ENCODE data around the gene SDC3. TPM values are rescaled to one million over a fixed set of nuclear protein-coding genes. Genes with fewer than 3 reads are reported as not detected.

SDC3 gene
- total RNA-seq, 1 donor from 2014 or later = 0.71 TPM

GRCh38 chr1:30876451-30877204 lies 31.9 kb downstream of the SDC3 start:
- CTCF ChIA-PET = no interaction called here
- intact Hi-C loops (cut with micrococcal nuclease) = no loop called here
- Mint-ChIP-seq H3K36me3 (ENCODE audit: low read depth) (no peaks in the 10 kb centered on the region), H3K4me1 (peaks cover 12% of the 10 kb centered on the region), H3K9me3 (peaks cover 5% of the 10 kb centered on the region), H3K27me3 (peaks cover 35% of the 10 kb centered on the region), H3K4me3 (no peak overlapping the region), H3K27ac (no peak overlapping the region)
- ATAC-seq (ENCODE audit: low read depth) = no peak
- no peak for DNase-seq
- TF ChIP-seq CTCF (IDR thresholded peaks at IDR 0.05) = no peak
- POLR2A ChIA-PET = no interaction called here

GRCh38 chr1:30875916-30876315 lies 32.6 kb downstream of the SDC3 start:
- DNase-seq (no peak), ATAC-seq (ENCODE audit: low read depth) (no peak)
- intact Hi-C loops (cut with micrococcal nuclease) = no loop called here
- no peak overlapping the region for H3K27ac Mint-ChIP-seq
- no peak for TF ChIP-seq CTCF (IDR thresholded peaks at IDR 0.05)
- ChIA-PET CTCF (no interaction called here), POLR2A (no interaction called here)
- H3K36me3 Mint-ChIP-seq (ENCODE audit: low read depth) = no peaks in the 10 kb centered on the region
- peaks cover 35% of the 10 kb centered on the region for H3K27me3 Mint-ChIP-seq
- H3K4me1 Mint-ChIP-seq = peaks cover 5% of the 10 kb centered on the region
- H3K9me3 Mint-ChIP-seq = peaks cover 5% of the 10 kb centered on the region
- H3K4me3 Mint-ChIP-seq = no peak overlapping the region

DNA sequence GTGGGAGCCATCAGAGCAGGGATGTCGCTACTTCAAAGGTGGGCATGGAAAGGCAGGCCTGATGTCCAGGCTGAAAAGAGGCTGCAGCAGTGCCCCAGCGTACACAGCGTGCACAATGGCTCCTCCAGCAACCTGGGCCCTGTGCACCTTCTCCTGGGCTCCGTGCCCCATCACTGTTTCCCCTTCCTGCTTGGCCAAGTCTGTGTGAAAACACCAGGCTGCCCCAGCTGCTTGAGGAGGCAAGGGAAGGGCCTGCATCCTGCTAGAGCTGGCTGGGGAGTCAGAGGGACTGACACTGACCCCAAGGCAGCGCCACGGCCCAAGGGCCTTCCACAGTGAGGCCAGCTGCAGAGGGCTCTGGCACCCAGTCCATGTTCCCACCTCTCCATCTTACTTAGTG lies 33.4 kb downstream of the SDC3 start:
- H3K36me3 Mint-ChIP-seq (ENCODE audit: low read depth) = no peaks in the 10 kb centered on the region
- H3K4me1 Mint-ChIP-seq = peaks cover 2% of the 10 kb centered on the region
- peaks cover 35% of the 10 kb centered on the region for H3K27me3 Mint-ChIP-seq
- ChIA-PET CTCF (no interaction called here), POLR2A (no interaction called here)
- DNase-seq = no peak
- no peak for ATAC-seq (ENCODE audit: low read depth)
- no peak overlapping the region for H3K4me3 Mint-ChIP-seq
- H3K9me3 Mint-ChIP-seq = peaks cover 5% of the 10 kb centered on the region
- no peak overlapping the region for H3K27ac Mint-ChIP-seq
- TF ChIP-seq CTCF (IDR thresholded peaks at IDR 0.05) = no peak
- intact Hi-C loops (cut with micrococcal nuclease) = no loop called here

DNA sequence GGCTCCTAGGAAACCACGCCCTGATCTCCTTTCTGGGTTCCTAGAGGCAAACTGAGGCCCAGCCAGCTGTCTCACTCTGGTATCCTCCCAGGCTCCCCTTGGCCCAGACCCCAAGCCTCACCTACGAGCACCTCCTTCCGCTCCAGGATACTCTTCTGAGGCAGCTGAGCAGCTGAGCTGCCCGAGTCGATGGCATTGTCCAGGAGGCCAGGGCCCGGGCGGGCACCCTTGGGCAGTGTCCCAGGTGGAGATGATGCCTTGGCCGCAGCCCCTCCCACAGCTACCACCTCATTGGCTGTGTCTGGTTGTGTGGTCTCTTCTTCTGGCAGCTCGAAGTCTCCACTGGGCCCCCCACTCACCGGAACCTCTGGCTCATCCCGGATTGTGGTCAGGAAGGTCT lies 34.4 kb downstream of the SDC3 start:
- no peaks in the 10 kb centered on the region for H3K36me3 Mint-ChIP-seq (ENCODE audit: low read depth)
- ATAC-seq (ENCODE audit: low read depth) = no peak
- no peak overlapping the region for H3K4me3 Mint-ChIP-seq
- peaks cover 37% of the 10 kb centered on the region for H3K27me3 Mint-ChIP-seq
- DNase-seq = no peak
- ChIA-PET CTCF (no interaction called here), POLR2A (no interaction called here)
- peaks cover 5% of the 10 kb centered on the region for H3K9me3 Mint-ChIP-seq
- intact Hi-C loops (cut with micrococcal nuclease) = no loop called here
- H3K4me1 Mint-ChIP-seq = peaks cover 1% of the 10 kb centered on the region
- H3K27ac Mint-ChIP-seq = no peak overlapping the region
- no peak for TF ChIP-seq CTCF (IDR thresholded peaks at IDR 0.05)

- ChIA-PET CTCF (interaction anchor here (1.1 kb wide), 1 partner anchor 56 kb away, joined by 3 read pairs; no protein-coding TSS in a partner anchor), POLR2A (no interaction called here)
- ATAC-seq (ENCODE audit: low read depth) (no peak), DNase-seq (no peak)
- Mint-ChIP-seq H3K4me3 (no peak overlapping the region), H3K27me3 (peaks cover 36% of the 10 kb centered on the region), H3K36me3 (ENCODE audit: low read depth) (no peaks in the 10 kb centered on the region), H3K4me1 (peaks cover 4% of the 10 kb centered on the region), H3K9me3 (peaks cover 5% of the 10 kb centered on the region), H3K27ac (no peak overlapping the region)
- intact Hi-C loops (cut with micrococcal nuclease) = no loop called here
- no peak for TF ChIP-seq CTCF (IDR thresholded peaks at IDR 0.05)
Observed at GRCh38 chr1:30872948-30873263, 35.7 kb downstream of the SDC3 start.

All from activated B cell treated with CpG ODN at 0.5 μM for 24 hours (primary cell).